K562 (cell line): ENCODE data around the gene POPDC2. TPM values are rescaled to one million over a fixed set of nuclear protein-coding genes. Genes with fewer than 3 reads are reported as not detected.

Source experiments
- CTCF ChIP-seq, 3 experiments: IDR thresholded peaks in 2 of 3; conservative IDR thresholded peaks in 1 of 3; 2 replicates each; pipeline ENCODE4 v1.5.1; 2011 to 2012; ENCODE audit warnings: low read length in 3 of 3, mild to moderate bottlenecking in 3 of 3, control low read depth in 2 of 3, improper control_type of control experiment in 1 of 3, inconsistent platforms in 1 of 3, low read depth in 1 of 3, mixed read lengths in 1 of 3, moderate library complexity in 1 of 3; ENCODE audit not compliant: insufficient read depth in 2 of 3
- RAD21 ChIP-seq, 2 experiments: fragments of 250-450 bp in 1 of 2; fragments of 450-650 bp in 1 of 2; sonication (Bioruptor Pico) in 1 of 2; formaldehyde crosslinking in 1 of 2; IDR thresholded peaks in 1 of 2; conservative IDR thresholded peaks in 1 of 2; 2 replicates each; pipeline versions ENCODE4 v1.4.0 to v1.8.0; 2020 to 2022; ENCODE audit warnings: mild to moderate bottlenecking in 2 of 2, moderate library complexity in 1 of 2
- REST ChIP-seq, 2 experiments: fragments of 450-650 bp; formaldehyde crosslinking in 1 of 2; IDR thresholded peaks; 2 replicates each; pipeline versions ENCODE4 v1.4.0 to v1.6.1; 2014 to 2020; ENCODE audit warnings: mild to moderate bottlenecking in 2 of 2, borderline replicate concordance in 1 of 2, low read depth in 1 of 2
- polyA plus RNA-seq, 8 experiments: library from polyadenylated mRNA; depleted of rRNA in 4 of 8; stranded (reverse) in 5 of 8; unstranded in 3 of 8; fragments of >200 nt; fragmentation: Nextera tagmentation in 2 of 8; fragmentation: Illumina TruSeq in 1 of 8; extraction: Ambion mirVana in 2 of 8; extraction: Trizol in 1 of 8; gene quantifications; 2 replicates each; pipeline versions ENCODE4 v1.2.1 to v1.2.3, GENCODE V29; 2011 to 2014; ENCODE audit warnings: inconsistent platforms in 1 of 8, missing spikeins in 1 of 8
- total RNA-seq, 7 experiments: library from RNA; depleted of rRNA in 6 of 7; stranded (reverse); fragments of >200 nt in 6 of 7; fragmentation: Illumina TruSeq in 2 of 7; extraction: Trizol in 2 of 7; gene quantifications; 2 replicates each; pipeline versions ENCODE4 v1.2.1 to v1.2.3, GENCODE V29; 2011 to 2021; ENCODE audit warnings: low replicate concordance in 1 of 7
- TF ChIP-seq, protein P1 (sequence below): fragments of 200-800 bp; sonication (Bioruptor generic); IDR thresholded peaks from 2 replicates; pipeline ENCODE4 v1.6.1; 2017; ENCODE audit warnings: missing genetic modification characterization, missing compliant biosample characterization

POPDC2 gene
- total and polyA plus RNA-seq, 9 of the 15 experiments (the other 6 are each of a cell fraction or from before 2014, with no cell fraction given) = 0.08 to 0.32 (median 0.13) TPM; not detected in 4

- TF ChIP-seq REST (IDR thresholded peaks at IDR 0.05; ENCODE audit: borderline replicate concordance) = peak; percentile 45; the same call in 1 of the 2 replicates
- TF ChIP-seq REST (CRISPR knock-in tag; IDR thresholded peaks at IDR 0.05; ENCODE audit: low read depth) = no peak
- TF ChIP-seq, protein P1, sequence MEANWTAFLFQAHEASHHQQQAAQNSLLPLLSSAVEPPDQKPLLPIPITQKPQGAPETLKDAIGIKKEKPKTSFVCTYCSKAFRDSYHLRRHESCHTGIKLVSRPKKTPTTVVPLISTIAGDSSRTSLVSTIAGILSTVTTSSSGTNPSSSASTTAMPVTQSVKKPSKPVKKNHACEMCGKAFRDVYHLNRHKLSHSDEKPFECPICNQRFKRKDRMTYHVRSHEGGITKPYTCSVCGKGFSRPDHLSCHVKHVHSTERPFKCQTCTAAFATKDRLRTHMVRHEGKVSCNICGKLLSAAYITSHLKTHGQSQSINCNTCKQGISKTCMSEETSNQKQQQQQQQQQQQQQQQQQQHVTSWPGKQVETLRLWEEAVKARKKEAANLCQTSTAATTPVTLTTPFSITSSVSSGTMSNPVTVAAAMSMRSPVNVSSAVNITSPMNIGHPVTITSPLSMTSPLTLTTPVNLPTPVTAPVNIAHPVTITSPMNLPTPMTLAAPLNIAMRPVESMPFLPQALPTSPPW (CRISPR knock-in tag) = peak; percentile 53
- peak; percentile 47 to 60 (median 57) for TF ChIP-seq CTCF (IDR thresholded peaks at IDR 0.05 in 2 of 3, conservative IDR thresholded peaks at IDR 0.05 in 1 of 3; ENCODE audit: insufficient read depth in 2 of 3, low read depth in 1 of 3, low read length in 3 of 3)
- TF ChIP-seq RAD21 (CRISPR knock-in tag; conservative IDR thresholded peaks at IDR 0.05 in 1 of 2, IDR thresholded peaks at IDR 0.05 in 1 of 2) = peak; percentile 52 to 68
Measured at GRCh38 chr3:119600732-119601131, 59.7 kb downstream of the POPDC2 start (continued).
